ENCODE data around the gene EIF3J.
"Not testable (repeated sequence)": the region's sequence is repeated elsewhere in the genome, so short reads cannot be mapped to it uniquely, and the experiment has no call there.

EIF3J gene

GRCh38 chr15:44536962-44537734 lies at the start of gene EIF3J:
TSS of gene EIF3J (plus strand) at chr15:44537147. CDS start at chr15:44537195, 48 bp downstream.
- peak; percentile 93 for DNase-seq (ENCODE audit: low read depth)

GRCh38 chr15:44489464-44489863 lies 47.5 kb upstream of the EIF3J start:
- peak; percentile 37 for DNase-seq (ENCODE audit: low read depth)

GRCh38 chr15:44490622-44491021 lies 46.3 kb upstream of the EIF3J start:
- no peak for DNase-seq (ENCODE audit: low read depth)

- DNase-seq (ENCODE audit: low read depth): no peak
These were observed 44.9 kb upstream of the EIF3J start for GRCh38 chr15:44492040-44492439.

- DNase-seq (ENCODE audit: low read depth): no peak
These were observed 44.3 kb upstream of the EIF3J start for GRCh38 chr15:44492672-44493071.

GRCh38 chr15:44495562-44495961 lies 41.4 kb upstream of the EIF3J start:
- no peak for DNase-seq (ENCODE audit: low read depth)

- DNase-seq (ENCODE audit: low read depth): no peak
These were observed 36.4 kb upstream of the EIF3J start for GRCh38 chr15:44500555-44500954.

- DNase-seq (ENCODE audit: low read depth): peak; percentile 16
These were observed 35.1 kb upstream of the EIF3J start for GRCh38 chr15:44501768-44502366.

- no peak for DNase-seq (ENCODE audit: low read depth)
These were observed 20.5 kb upstream of the EIF3J start for GRCh38 chr15:44516436-44516835.

GRCh38 chr15:44519537-44519936 lies 17.4 kb upstream of the EIF3J start:
- no peak for DNase-seq (ENCODE audit: low read depth)

- DNase-seq (ENCODE audit: low read depth): no peak
These were observed 11.9 kb upstream of the EIF3J start for GRCh38 chr15:44525018-44525417.

GRCh38 chr15:44527241-44527640 lies 9.7 kb upstream of the EIF3J start:
- DNase-seq (ENCODE audit: low read depth): no peak

GRCh38 chr15:44529864-44530604 lies 6.9 kb upstream of the EIF3J start:
- no peak for DNase-seq (ENCODE audit: low read depth)

- DNase-seq (ENCODE audit: low read depth): no peak
These were observed 6.3 kb upstream of the EIF3J start for GRCh38 chr15:44530653-44531052.

- not testable (repeated sequence) for DNase-seq (ENCODE audit: low read depth)
These were observed 4.7 kb upstream of the EIF3J start for GRCh38 chr15:44532275-44532674.

GRCh38 chr15:44532689-44533088 lies 4.3 kb upstream of the EIF3J start:
- no peak for DNase-seq (ENCODE audit: low read depth)

GRCh38 chr15:44535092-44535491 lies 1.9 kb upstream of the EIF3J start:
- no peak for DNase-seq (ENCODE audit: low read depth)

GRCh38 chr15:44535523-44536301 lies 1.2 kb upstream of the EIF3J start:
- DNase-seq (ENCODE audit: low read depth): no peak

- DNase-seq (ENCODE audit: low read depth): peak; percentile 75
These were observed 515 bp upstream of the EIF3J start for GRCh38 chr15:44536302-44536961.

- no peak for DNase-seq (ENCODE audit: low read depth)
These were observed 841 bp downstream of the EIF3J start for GRCh38 chr15:44537735-44538240.

GRCh38 chr15:44541282-44541958 lies 4.5 kb downstream of the EIF3J start:
- DNase-seq (ENCODE audit: low read depth): peak; percentile 41
